HG03108 (cell line): ENCODE measurements around the gene RGS7.
"Not testable (repeated sequence)": the region's sequence is repeated elsewhere in the genome, so short reads cannot be mapped to it uniquely, and the experiment has no call there.

Experiments
- ATAC-seq: cut with Tn5 transposase; IDR thresholded peaks from one replicate; pipeline ENCODE4 v1.9.1; 2021; ENCODE audit warnings: moderate library complexity; ENCODE audit not compliant: unreplicated experiment

The RGS7 gene

DNA sequence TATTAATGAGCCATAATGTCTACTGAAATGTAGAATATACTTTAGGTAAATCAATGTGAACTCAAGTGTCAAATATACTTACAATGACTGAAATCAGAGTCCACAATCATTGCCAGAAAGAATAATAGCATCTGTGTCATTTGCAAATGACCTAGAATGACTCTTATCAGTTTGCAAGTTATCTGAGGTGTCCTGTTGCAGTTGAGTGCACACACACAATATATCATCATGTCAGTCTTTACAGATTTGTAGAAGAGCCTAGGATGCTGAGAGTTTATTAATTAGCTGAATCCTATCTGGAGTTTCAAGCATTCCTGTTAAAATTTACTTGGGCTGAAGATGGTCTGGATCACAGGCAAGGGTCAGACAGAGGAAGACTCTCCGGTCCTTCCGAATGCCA is 421.1 kb downstream of the RGS7 start:
- ATAC-seq = no peak

DNA sequence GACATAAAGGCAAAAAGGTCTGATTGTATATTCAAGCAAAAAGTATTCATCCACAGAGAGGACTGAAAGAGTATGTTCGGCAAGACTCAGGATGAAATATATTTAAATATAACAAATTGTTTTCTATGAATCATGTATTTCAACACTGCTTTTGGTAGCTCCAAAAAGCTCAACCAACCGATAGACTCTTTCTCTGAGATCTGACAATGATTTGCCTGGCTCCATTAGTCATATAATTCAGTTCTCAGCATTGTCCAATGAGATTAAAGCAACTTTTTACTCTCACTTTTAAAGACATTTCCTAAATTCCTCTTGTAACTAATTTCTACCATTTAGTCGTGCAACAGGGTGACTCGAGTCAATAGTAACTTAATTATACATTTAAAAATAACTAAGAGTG is 426.0 kb downstream of the RGS7 start:
- ATAC-seq = no peak

DNA sequence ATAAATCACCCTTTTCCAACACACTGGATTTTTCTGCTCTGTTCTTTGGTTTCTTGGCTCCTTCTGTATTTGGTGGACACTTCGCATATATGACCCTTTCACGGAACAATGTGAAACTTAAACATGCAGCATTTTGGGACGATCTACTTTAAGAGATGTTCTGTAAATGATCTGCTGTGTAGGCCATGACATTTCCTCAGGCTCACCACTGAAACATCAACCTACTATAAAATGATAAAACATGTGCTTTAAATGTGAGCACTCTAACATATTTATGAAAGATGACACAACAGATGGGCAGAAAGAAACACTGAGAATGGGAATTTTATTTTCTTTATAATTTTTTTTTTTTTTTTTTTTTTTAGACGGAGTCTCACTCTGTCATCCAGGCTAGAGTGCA is 428.7 kb downstream of the RGS7 start:
- ATAC-seq = no peak

DNA sequence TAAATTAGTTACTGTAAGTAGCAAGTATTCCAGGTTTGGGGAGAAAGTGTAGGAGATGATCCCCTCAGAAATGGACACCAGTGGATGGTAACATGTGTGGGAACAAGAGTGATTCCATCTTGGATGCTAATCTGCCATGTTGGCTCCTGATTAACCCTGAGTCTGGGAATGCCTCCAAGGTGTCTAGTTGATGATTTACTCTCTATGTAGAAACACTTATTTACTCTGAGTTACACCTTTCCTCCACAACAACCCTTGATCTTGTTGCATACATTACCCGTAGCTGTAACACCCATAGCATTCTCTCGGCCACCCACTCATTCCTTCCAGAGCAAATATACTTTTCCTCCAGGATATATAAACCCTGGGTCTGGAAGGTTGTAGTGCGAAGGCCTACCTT is 429.2 kb downstream of the RGS7 start:
- no peak for ATAC-seq

DNA sequence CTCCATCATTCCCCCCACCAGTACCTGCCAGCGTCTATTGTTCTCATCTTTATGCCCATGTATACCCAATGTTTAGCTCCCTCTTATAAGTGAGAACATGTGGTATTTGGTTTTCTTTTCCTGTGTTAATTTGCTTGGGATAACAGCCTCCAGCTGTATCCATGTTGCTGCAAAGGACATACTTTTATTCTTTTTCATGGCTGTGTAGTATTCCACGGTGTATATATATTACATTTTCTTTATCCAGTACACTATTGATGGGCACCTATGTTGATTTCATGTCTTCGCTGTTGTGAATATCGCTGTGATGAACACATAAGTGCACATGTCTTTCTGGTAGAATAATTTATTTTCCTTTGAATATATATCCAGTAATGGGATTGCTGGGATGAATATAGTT is 431.7 kb downstream of the RGS7 start:
- no peak for ATAC-seq

DNA sequence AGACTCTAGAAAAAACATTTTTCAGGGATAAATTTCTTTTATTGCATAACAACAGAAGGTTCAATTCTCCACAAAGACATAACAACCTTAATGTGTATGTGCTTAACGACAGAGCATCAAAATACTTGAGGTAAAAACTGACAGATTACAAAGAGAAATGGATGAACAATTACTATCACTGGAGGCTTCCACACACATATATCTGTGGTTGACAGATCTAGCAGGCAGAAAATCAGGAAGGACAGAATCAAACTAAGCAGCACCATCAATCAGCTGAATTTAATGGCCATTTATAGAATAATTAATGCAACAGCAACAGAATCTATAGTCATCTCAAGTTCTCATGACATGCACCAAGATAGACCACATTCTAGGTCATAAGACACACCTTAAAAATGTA is 439.0 kb downstream of the RGS7 start:
- ATAC-seq = no peak

DNA sequence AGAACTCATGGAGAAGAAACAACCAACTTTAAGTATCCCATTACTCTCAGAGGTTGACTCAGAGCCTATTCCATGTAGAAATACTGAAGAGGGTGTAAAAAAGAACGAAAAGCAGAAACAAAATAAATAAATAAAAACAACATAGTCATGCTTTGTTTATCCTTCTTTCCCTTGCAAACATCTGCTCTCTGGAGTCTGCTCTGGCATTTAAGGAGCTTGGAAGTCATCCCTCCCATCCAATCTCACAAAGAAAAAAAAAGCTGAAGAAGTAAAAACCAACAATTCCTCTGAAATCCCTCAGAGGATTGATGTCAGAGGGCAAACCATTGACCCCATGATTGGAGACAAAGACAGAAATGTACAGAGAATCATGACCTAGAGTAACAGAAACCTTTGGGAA is 442.5 kb downstream of the RGS7 start:
- no peak for ATAC-seq

DNA sequence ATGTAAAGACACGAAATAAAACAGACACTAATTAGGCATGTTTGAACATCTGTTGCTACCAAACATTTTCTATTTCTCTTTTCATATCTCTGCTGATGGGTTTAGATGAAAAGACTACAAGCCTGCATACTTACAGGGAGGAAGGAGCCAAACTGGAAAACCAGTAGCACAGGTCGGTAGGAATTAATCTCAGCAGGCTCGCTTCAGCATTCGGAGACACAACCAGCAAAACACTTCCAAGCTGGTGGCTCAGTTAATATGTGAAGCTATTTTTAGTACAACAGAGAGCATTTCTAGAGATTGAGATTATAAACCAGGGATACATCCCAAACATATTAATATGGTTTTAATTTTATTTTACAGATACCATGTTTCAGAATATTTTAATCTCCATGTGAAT is 444.2 kb downstream of the RGS7 start:
- no peak for ATAC-seq

DNA sequence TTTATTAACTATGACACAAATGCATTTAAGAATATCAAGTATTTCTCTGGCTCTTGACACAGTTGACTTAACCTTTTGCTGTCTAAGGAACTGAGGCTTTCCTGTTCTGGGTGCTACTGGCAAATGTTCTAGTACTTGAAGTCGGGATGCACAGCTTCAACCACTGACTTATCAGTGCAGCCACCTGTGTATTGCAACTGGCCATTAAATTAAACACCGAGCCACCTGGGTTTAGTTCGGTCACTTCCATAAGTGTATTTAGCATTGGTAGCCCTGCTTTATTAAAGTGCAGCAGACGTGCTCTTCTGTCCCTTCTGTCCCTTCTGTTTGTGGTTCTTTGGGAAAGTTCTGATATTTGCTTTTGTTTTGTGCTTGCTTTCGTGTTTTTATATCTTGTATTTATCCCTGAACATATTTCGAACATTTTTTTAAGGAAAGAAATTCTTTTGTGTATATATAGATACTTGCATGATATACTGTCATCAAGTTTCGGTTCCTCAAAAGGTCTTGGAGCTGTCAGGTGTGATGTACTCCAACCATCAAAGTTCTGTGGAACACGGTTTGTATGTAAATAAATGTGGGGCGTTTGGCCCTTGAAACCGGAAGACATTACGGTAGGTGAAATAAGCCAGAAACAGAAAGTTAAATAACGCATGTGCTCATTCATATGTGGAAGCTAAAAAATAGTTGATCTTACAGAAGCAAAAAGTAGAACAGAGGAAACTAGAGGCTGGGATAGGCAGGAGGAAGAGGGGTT is 447.1 kb downstream of the RGS7 start:
- no peak for ATAC-seq

DNA sequence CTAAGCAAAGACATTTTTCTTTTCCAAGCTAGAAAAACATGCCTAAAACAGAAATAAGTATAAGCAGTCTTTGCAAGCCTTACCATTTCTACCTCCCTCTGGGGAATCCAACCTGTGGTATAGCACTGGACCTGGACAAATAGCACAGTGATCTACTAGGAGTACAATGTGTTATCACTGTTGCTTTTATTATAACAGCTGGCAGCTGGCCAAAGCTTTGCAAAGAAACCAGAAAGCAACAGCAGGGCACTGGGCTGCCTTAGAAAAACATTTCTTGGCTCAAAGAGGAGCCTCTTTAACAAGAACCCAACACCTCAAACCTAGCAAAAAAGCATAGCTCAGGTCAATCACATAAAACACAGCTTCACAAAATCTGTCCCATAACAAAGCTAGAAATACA is 450.5 kb downstream of the RGS7 start:
- no peak for ATAC-seq

DNA sequence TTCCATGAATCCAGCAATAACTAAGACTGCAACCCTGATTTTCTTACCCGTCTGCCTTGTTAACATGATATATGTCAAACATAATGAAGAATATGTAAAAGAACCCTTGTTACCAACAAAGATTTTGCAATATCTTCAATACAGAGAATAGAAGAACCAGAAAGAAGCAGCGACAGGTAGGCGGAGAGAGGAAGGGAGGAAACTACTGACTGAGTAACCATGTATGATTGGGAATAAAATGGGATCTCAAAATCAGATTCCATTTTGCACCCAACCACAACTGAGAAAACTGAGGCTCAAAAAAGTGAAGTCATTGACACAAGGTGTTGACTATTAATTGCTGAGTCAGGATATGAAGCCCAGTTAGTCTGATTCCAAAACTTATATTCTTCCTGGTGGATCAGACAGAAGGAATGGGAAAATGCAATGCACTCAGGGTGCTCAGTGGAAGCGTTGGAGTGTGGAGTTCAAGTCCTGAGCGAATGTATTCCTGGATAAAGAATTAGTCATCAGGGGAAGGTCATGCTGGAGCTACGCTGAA is 451.7 kb downstream of the RGS7 start:
- no peak for ATAC-seq

DNA sequence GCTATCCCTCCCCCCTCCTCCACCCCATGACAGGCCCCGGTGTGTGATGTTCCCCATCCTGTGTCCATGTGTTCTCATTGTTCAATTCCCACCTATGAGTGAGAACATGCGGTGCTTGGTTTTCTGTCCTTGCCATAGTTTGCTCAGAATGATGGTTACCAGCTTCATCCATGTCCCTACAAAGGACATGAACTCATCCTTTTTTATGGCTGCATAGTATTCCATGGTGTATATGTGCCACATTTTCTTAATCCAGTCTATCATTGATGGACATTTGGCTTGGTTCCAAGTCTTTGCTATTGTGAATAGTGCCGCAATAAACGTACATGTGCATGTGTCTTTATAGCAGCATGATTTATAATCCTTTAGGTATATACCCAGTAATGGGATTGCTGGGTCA is 461.6 kb downstream of the RGS7 start:
- not testable (repeated sequence) for ATAC-seq

DNA sequence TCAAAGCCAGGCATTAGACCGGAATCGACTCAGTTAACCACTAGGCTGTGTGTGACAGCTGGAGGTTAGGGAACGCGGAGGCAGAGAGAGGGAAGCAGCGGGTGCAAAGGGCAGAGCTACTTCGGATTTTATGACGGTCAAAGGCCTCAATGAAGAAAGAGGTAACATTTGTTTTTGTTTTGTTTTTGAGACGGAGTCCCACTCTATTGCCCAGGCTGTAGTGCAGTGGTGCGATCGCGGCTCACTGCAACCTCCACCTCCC is 468.3 kb downstream of the RGS7 start:
- ATAC-seq = no peak

DNA sequence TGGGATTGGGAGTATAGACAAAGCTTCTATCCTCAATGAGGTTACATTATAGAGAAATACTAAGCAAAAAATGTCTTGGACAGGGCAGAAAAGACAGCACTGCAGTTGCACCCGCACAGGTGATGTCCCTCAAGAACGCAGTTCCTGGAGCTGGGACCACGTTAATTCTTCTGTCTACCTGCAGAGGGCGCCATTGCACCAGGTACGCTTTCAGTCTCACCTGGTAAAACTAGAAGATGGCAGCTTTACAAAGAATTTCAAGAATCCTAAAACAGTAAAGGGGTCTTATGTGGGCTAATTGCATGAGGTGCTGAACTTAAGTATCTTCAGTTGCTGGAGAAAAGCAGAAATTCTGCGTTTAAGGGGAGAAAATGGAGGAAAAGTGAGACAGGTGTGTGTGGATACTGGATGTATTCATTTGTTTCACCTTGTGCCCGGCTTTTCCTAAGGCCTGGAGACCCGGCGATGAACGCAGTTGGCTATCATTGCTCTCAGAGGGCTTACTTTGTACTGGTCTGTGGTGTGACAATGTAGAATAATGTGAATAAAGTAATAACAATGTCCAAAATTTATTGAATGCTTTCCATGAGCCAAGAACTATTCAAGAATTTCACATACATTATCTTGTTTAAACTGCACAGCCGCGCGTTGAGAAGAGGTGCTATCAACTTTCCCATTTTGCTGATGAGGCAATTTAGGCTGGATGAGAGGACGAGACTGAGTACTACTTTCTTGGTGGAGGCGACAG is 468.8 kb downstream of the RGS7 start:
- ATAC-seq = peak; percentile 61

DNA sequence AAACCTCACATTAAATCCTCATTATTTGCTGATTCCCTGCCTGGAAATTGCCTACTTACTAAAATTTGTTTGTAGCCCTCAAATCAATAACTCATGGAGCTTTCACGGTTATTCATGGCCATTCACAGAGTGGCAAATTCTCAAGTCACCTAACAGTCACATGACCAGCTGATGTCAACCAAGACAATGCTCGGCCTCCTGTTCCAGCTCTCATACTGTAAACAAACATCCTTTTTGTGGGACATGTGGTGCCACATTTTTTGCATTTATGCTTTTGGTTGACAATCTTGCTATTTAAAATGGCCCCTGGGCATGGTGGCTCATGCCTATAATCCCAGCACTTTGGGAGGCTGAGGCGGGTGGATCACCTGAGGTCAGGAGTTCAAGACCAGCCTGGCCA is 473.5 kb downstream of the RGS7 start:
- no peak for ATAC-seq

DNA sequence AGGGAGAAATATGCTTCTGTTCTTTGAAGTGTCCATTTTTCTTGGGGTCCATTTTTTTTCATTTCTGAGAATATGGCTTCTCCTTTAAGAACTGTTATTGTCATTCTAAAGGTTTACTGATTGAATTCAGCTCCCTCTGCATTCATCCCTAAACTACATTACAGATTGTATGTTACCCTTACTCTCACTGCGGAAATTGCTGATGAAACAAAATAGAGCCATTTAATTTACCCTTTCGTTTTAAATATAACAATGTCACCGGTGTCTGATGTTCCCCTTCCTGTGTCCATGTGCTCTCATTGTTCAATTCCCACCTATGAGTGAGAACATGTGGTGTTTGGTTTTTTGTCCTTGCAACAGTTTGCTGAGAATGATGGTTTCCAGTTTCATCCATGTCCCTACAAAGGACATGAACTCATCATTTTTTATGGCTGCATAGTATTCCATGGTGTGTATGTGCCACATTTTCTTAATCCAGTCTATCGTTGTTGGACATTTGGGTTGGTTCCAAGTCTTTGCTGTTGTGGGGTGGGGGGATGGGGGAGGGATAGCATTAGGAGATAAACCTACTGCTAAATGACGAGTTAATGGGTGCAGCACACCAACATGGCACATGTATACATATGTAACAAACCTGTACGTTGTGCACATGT is 474.2 kb downstream of the RGS7 start:
- ATAC-seq = not testable (repeated sequence)

DNA sequence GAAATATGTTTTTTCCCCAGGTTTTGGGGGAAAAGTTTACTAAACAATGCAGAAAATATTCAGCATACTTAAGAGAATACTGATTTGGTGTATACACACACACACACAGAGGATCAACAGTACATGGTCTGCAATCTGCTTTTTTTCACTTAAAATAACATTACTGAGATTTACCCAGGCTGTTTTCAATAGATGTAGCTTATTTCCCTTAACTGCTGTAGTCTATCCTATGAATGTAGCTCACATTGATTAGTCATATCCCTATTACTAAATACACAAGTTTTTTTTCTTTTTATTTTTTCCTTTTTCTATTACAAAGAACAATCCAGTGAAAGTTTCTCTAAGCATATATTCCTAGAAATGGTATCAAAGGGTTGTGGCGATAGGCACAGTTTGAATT is 478.4 kb downstream of the RGS7 start:
- ATAC-seq = no peak

DNA sequence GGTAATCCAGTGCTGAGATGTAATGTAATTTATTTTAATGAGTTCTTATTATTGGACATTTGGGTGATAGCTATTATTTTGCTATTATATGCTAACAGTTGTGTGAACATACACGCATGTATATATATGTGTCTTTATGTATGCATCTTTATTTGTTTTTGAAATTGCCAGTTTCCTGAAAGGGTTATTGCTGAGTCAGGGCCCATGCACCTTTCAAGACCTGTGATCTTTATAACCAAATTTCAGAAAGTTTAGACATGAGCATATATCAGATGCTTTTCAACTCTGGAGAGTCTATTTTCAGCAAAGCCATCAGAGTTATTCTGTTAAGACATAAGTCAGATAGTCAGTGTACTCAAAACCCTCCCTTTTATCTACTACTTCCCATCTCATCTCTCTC is 479.4 kb downstream of the RGS7 start:
- ATAC-seq = no peak

DNA sequence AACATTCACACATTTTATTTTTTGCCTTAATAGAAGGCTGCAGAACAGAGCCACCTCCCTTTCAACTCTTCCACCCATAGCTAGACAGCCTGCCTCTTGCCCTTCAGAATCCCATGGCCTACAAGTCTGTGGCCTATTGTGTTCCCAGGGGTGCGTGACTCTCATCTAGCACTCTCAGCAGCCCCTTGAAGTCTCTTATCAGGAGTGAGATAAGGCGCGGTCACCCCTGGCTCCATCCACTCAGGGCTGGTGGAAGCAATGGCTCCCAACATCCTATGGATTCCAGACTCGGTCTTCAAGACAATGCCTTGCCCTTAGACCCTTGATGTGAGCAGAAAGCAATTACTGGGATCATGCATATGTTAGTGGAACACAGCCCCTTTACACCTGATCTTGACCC is 480.9 kb downstream of the RGS7 start:
- ATAC-seq = no peak

DNA sequence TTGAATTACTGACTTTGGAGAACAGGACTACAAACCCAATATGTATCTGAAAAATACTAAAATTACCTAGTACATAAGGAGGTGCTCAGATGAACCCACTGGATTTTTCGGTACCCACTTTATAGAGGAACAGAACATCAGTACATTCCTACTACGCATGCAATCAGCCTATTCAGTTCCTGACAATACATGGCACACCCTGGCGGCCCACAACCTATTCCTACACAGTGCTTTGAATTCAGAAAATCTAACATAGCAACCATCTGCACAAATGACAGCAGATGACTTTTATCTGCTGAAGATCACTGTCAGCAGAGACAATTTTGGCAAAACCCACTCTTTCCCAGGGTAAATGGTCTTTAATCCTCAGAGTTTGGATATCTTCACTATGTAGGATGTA is 487.9 kb downstream of the RGS7 start:
- ATAC-seq = no peak

DNA sequence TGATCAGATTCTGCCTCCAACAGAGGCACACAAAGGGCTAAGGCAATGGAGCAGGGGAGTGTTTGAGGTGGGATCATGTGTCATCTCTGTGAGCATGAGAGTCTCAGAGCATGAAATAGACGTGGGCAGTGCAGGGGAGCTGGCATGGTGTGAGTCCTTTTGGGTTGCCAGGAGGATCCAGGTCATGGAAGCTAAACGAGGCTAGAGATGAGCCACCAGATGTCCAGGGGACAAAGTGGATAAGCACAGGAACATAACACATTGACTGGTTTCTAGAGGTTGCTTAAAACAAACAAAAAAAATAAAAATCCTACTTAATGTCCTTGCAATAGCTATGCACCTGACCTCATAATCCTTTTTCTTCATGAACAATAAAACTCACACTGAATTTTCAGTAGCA is 490.3 kb downstream of the RGS7 start:
- ATAC-seq = no peak

DNA sequence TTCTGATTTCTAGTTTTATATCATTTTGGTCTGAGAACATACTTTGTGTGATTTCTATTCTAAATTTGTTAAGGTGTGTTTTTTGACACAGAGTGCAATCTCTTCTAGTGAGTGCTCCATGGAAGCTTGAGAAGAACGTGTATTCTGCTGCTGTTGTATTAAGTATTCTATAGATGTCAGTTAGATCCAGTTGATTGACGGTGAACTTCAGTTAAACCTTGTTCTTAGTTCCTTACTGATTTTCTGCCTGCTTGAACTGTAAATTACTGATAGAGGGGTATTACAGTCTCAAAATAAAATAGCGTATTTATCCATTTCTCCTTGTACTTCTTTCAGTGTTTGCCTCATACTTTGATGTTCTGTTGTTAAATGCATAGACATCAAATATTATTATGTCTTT is 497.0 kb downstream of the RGS7 start:
- ATAC-seq = no peak
